Measurements from ENCODE around the gene COLEC12.

- TF ChIP-seq CTCF (conservative IDR thresholded peaks at IDR 0.05) (no peak), ZFX (IDR thresholded peaks at IDR 0.05) (no peak)
Observed at GRCh38 chr18:366466-367061, 133.9 kb downstream of the COLEC12 start.
